Stimulated activated CD8-positive, alpha-beta memory T cell treated with anti-CD3 and anti-CD28 coated beads, Interleukin-15, amount 100 ng/mL, for 1 hour (primary cell): ENCODE data around the gene ST6GALNAC3.

Experiments used
- DNase-seq: peaks from one replicate; pipeline ENCODE4 v3.0.0-alpha.2; 2020; ENCODE audit warnings: low read depth

Gene ST6GALNAC3

DNA sequence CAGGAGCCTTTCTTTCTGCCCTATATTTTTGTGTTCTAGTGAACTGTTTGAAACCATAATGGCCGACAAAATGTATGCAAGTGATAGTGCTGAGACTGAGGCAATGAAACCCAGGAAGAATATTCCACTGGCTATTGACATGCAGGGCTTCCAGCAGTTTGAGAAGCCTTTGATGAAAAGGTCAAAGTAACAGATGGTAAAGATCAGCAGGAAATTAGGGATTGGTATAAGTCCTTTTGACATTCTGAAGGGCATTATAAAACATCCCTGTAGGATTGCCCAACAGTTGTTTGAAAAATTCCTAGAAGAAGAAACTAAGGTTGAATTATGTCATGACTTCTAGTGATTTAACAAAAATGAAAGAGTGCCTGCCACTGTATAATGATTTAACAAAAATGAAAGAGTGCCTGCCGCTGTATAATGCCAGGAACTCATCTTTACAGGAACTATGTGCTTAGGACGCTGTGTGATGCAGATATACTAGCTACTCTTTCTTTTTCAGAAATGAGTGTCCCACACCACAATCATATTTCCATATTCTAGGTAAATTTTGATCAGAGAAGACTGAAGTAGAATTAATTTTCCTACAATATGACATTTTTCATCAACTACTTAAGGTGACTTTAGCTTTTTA, 508.8 kb downstream of the ST6GALNAC3 start:
- DNase-seq: no peak

DNA sequence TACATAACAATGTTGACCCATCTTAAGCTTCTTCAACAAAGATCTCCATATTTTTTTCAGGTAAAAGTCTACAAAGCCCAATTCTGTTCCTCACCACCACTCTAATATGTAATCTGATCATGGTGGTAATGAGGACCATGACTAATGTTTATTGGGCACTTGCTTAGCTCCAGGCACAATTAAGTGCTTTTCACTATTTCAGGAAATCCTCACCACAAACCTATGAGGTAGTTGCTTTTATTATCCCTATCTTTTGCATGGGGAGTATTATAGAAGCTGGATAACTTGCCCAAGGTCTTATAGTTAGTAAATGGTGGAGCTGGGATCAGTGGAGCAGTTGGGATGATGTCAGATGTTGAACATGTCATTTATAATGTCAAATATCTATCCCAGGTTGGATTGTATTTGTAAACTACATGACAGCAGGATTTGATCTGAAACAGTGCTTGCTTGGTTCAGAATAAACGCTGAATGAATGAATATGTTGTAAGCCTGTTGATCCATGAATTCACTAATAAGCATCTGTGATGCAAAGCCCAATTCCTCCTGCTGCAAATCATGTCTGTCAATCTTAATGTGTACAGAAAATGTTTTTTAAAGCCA, 509.4 kb downstream of the ST6GALNAC3 start:
- DNase-seq: no peak

DNA sequence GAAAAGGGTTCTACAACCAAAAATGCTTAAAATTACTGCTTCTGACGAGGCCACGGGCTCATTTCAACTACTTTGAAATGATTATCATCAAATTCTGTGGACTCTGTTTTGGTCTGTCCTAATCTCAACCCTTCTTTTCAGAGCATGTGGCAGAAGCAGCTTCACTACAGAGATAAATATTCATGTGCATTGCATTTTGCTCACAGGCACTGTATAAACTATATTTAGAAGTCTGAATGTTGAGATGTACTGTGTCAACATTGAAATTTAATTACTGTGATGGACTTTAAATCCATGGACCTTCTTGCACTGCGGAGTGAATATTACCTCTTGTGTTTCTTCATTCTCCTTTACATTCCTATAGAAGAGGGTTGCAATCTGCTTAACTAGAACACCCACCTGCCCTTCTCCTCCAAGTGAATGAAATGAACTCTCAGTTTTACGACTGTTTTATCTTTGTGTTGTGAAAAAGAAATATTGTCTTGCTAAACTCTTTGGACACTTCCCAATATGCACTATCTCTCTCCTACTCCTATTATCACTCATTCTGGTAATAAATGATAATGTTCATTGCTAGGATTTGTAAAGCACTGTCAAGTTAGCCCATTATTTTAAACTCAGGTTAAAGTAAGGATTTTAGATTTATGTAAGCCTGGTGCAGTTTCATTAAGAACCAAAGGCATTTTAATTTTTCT, 511.6 kb downstream of the ST6GALNAC3 start:
- DNase-seq: no peak

DNA sequence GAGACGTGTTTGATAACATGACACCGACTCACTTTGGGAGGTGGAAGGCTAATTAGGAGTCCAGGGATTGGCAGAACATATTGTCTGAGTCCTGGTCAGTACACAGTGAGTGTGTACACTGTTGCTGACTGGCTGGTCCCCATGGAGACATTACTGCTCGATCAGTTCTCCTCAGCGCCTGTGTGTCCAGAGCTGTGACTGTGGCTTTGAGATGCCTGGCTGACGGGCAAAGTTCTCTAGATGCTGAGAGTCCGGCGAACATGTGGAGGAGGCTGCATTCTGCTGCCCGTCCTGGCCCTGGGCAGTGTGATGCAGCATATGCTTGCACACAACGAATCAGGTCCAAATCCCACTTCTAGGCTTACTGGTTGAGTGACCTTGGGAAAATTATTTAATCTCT, 512.7 kb downstream of the ST6GALNAC3 start:
- no peak for DNase-seq

- DNase-seq: no peak
Observed at GRCh38 chr1:76591461-76591860, 516.9 kb downstream of the ST6GALNAC3 start.

GRCh38 chr1:76591963-76592362, 517.4 kb downstream of the ST6GALNAC3 start:
- DNase-seq: no peak

- DNase-seq: no peak
Observed at GRCh38 chr1:76593141-76593540, 518.6 kb downstream of the ST6GALNAC3 start.

DNA sequence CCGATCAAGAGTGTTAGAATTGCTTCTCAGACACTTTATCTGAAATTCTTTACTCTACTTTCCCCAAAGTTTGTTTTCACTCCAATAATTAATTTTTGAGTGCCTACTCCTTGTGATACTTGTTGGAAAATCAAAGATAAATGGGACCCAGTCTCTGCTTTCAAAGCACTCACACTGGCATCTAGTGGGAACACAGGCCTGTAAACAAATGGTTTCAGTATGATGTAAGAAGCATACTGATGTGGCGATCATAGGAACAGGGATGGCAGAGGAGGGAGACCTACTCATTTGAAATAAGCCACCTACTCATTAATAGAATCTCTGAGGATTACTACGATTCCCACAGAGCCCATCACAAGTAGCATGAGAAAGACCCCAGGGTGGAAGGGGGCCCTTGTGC, 519.1 kb downstream of the ST6GALNAC3 start:
- no peak for DNase-seq

DNA sequence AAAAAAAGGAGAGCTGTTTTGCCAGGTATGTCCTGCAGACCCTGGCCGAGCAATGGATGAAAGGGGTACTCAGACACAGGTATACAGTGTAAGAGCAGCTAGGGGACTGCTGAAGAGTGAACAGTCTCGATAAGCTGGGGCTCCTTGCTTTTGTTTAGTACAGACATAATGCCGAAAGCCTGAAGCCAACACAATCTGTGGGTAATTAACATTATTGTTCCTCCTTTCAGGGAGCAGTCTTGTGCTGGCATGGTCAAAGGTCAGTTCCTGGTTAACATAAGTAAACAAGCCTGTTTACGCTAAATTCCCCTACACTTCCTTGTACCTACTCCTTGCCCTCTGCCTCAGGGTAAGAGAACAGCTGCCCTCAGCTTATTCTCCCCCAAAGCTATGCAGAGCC, 520.5 kb downstream of the ST6GALNAC3 start:
- no peak for DNase-seq

GRCh38 chr1:76601465-76601864, 526.9 kb downstream of the ST6GALNAC3 start:
- no peak for DNase-seq

DNA sequence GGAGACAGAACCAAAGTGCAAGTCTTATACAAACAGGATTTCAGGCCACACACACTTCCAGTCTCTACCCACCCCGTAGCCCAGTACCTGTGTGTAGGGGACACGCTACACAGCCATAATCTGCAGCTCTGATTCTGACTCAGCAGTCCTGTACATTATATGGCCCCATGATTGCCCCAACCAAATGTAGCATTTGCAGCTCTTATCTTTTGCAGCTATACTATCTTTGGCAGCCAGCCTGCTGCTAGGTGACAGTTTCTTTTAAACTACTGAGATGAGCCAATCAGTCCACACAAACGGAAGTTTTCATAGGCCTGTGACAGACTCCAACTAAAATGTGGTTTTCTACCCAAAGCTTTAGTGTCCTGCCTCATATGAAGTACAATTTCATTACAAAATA, 533.2 kb downstream of the ST6GALNAC3 start:
- DNase-seq: no peak

DNA sequence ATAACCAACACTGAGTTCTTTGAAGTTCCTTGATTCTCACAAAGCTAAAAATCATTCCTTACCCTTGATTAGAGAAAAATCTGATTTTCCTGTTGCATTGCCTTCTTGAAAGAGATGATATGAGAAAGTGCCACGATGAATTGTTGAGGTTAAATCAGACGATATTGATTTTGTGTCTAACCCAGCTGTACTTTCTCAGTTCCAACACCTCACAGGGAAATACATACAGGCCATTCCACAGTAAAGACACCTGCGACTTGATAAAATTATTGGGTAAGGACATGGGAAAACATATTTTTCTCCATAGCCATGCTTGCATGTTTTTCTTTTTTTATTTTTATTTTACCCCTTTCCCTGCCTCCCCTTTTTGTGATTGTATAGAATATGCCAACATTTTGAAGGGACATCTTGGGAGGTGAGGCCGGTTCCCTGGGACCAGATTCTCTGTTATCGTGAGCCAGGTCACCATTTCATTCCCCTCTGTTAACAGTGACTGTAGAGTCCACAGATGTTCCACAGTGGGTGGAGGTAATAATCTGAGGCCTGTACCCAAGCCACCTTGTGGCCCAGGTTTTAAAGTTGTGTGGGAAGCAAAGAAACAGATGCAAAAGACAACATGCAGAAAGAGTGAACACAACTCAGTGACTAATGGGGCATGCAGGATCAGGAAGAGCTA, 537.4 kb downstream of the ST6GALNAC3 start:
- no peak for DNase-seq

GRCh38 chr1:76613886-76614285, 539.3 kb downstream of the ST6GALNAC3 start:
- no peak for DNase-seq

GRCh38 chr1:76615253-76616035, 540.9 kb downstream of the ST6GALNAC3 start:
- DNase-seq: no peak

DNA sequence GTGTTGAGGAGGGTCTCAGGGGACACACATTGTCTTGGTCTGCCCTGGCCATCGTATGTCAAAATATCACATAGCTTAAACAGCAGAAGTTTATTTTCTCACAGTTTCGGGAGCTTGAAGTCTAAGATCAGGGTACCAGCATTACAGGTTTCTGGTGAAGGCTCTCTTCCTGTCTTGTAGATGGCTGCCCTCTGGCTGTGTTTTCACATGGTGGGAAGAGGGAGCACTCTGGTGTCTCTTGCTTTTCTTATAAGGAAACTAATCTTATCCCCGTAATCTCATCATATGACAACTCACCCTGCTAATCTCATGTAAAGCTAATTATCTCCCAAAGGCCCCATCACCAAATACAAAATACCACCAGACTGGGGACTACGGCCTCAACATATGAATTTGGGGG, 545.8 kb downstream of the ST6GALNAC3 start:
- no peak for DNase-seq

DNA sequence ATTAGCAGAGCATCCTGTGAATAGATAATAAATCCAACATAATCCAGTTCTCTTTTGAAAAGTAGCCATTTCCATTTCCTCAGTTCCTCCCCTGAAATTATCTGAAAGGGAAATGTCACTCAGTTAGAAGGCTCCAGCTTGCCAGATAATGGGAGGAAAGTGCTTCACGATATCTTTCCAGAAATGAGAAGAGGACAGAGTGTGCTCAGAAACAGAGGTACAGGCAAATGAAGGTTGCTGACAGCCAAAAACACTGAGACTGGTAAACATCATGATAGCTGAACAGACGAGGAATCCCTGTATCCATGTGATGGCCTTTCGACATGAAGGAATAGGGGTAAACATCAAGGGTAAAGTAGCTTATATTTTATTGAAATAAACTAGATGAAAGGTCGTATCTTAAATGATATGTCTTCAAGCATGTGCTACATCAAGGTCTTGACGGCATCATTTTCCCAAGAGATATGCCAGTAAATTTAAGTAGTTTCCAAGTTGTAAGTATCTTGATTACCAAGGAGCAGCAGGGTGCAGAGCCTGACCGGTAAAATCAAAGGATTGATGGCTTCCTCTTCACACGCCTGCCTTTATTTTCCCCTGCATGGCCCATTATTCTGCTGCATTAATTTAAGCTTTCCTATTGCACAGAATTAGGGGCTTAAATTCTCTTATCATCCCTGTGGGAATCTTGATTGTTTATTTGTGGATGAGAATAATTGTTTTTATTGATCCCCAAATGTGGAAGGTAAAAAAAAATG, 548.4 kb downstream of the ST6GALNAC3 start:
- DNase-seq: no peak

- no peak for DNase-seq
Observed at GRCh38 chr1:76625886-76626678, 551.5 kb downstream of the ST6GALNAC3 start.

DNA sequence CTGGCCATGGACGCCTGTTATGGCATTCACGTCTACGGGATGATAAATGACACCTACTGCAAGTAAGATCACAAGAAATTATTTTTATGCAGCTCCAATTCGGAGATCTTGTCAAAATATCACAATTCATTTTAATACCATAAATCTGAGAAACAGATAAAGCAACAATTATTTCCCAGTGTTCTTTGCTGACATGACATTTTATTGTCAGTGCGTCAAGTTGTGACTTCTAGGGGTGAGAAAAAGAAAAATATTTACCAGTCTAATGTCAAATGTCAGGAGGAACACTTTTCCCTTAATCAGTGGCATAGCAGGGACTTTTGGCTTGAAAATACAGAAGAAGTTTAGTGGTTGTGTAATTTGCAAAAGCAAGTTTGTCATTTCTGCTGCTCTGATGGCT, 553.0 kb downstream of the ST6GALNAC3 start:
- DNase-seq: no peak

GRCh38 chr1:76627901-76628300, 553.4 kb downstream of the ST6GALNAC3 start:
- no peak for DNase-seq

- no peak for DNase-seq
Observed at GRCh38 chr1:76632136-76632535, 557.6 kb downstream of the ST6GALNAC3 start.

GRCh38 chr1:76635784-76636183, 561.2 kb downstream of the ST6GALNAC3 start:
- DNase-seq: no peak
